ENCODE results near the gene ZNF354B.

Gene ZNF354B

DNA sequence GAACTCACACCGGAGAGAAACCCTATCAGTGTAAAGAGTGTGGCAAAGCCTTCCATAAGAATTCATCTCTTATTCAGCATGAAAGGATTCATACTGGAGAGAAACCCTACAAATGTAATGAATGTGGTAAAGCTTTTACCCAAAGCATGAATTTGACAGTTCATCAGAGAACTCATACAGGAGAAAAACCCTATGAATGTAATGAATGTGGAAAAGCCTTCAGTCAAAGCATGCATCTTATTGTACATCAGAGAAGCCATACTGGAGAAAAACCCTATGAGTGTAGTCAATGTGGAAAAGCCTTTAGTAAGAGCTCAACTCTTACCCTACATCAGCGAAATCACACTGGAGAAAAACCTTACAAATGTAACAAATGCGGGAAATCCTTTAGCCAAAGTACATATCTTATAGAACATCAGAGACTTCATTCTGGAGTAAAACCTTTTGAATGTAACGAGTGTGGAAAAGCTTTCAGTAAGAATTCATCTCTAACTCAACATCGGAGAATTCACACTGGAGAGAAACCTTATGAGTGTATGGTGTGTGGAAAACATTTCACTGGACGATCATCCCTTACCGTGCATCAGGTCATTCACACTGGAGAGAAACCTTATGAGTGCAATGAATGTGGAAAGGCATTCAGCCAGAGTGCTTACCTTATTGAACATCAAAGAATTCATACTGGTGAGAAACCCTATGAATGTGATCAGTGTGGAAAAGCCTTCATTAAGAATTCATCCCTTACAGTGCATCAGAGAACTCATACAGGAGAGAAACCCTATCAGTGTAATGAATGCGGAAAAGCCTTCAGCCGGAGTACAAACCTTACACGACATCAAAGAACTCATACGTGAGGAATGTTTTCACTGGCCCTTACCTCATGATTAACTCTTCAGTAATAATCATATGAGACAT lies 72.3 kb downstream of the ZNF354B start:
- TF ChIP-seq, protein P1, sequence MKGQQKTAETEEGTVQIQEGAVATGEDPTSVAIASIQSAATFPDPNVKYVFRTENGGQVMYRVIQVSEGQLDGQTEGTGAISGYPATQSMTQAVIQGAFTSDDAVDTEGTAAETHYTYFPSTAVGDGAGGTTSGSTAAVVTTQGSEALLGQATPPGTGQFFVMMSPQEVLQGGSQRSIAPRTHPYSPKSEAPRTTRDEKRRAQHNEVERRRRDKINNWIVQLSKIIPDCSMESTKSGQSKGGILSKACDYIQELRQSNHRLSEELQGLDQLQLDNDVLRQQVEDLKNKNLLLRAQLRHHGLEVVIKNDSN (IDR thresholded peaks at IDR 0.05) = no peak
- no peak for TF ChIP-seq CEBPB (IDR thresholded peaks at IDR 0.05)
- TF ChIP-seq EGR1 (IDR thresholded peaks at IDR 0.05) = no peak
- TF ChIP-seq TCF12 (IDR thresholded peaks at IDR 0.05; ENCODE audit: low read depth) = no peak
- TF ChIP-seq TEAD4 (IDR thresholded peaks at IDR 0.05) = no peak
- TF ChIP-seq, protein P2, sequence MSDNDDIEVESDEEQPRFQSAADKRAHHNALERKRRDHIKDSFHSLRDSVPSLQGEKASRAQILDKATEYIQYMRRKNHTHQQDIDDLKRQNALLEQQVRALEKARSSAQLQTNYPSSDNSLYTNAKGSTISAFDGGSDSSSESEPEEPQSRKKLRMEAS (IDR thresholded peaks at IDR 0.05) = no peak
- no peak for TF ChIP-seq YY1 (IDR thresholded peaks at IDR 0.05; ENCODE audit: low read depth)
- no peak for TF ChIP-seq EP300 (IDR thresholded peaks at IDR 0.05; ENCODE audit: borderline replicate concordance)
- no peak for TF ChIP-seq ZBTB7A (IDR thresholded peaks at IDR 0.05; ENCODE audit: low read depth)
- TF ChIP-seq, protein P3, sequence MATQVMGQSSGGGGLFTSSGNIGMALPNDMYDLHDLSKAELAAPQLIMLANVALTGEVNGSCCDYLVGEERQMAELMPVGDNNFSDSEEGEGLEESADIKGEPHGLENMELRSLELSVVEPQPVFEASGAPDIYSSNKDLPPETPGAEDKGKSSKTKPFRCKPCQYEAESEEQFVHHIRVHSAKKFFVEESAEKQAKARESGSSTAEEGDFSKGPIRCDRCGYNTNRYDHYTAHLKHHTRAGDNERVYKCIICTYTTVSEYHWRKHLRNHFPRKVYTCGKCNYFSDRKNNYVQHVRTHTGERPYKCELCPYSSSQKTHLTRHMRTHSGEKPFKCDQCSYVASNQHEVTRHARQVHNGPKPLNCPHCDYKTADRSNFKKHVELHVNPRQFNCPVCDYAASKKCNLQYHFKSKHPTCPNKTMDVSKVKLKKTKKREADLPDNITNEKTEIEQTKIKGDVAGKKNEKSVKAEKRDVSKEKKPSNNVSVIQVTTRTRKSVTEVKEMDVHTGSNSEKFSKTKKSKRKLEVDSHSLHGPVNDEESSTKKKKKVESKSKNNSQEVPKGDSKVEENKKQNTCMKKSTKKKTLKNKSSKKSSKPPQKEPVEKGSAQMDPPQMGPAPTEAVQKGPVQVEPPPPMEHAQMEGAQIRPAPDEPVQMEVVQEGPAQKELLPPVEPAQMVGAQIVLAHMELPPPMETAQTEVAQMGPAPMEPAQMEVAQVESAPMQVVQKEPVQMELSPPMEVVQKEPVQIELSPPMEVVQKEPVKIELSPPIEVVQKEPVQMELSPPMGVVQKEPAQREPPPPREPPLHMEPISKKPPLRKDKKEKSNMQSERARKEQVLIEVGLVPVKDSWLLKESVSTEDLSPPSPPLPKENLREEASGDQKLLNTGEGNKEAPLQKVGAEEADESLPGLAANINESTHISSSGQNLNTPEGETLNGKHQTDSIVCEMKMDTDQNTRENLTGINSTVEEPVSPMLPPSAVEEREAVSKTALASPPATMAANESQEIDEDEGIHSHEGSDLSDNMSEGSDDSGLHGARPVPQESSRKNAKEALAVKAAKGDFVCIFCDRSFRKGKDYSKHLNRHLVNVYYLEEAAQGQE (IDR thresholded peaks at IDR 0.05; ENCODE audit: low read depth) = no peak
- no peak for TF ChIP-seq FOXM1 (IDR thresholded peaks at IDR 0.05; ENCODE audit: borderline replicate concordance, low read depth)
- no peak for TF ChIP-seq NFIC (IDR thresholded peaks at IDR 0.05)
- no peak for TF ChIP-seq TAF1 (IDR thresholded peaks at IDR 0.05; ENCODE audit: low read depth)
- TF ChIP-seq RAD21 (IDR thresholded peaks at IDR 0.05; ENCODE audit: low read depth) = no peak
- no peak for TF ChIP-seq CREB1 (IDR thresholded peaks at IDR 0.05; ENCODE audit: low read depth)

Data from Ishikawa (cell line).